Measurements from ENCODE around the gene TULP1. TPM values are rescaled to one million over a fixed set of nuclear protein-coding genes. Genes with fewer than 3 reads are reported as not detected.

The TULP1 gene
- total RNA-seq, 4 donors from 2014 or later: not detected

- peak in 1 of 2 donors; percentile 63 for DNase-seq
- intact Hi-C loops (cut with DNase I; ENCODE audit: low total_unique reads): no loop called here
- no peaks in the 10 kb centered on the region for H3K36me3 ChIP-seq
- no peaks in the 10 kb centered on the region for H3K9me3 ChIP-seq
- peak overlapping the region; percentile 33 to 53 (median 38) for H3K4me3 ChIP-seq
- ATAC-seq: peak; percentile 48 to 58
- H3K27ac ChIP-seq: peak overlapping the region; percentile 64 to 78 (median 69)
- in situ Hi-C loops (cut with MboI; ENCODE audit: low sequenced_read_pairs in 4 of 4): no loop called here
- H3K4me1 ChIP-seq: peaks cover 29 to 62% of the 10 kb centered on the region in 2 donors
- H3K27me3 ChIP-seq: no peaks in the 10 kb centered on the region
- TF ChIP-seq CTCF (IDR thresholded peaks at IDR 0.05 in 4 of 5, conservative IDR thresholded peaks at IDR 0.05 in 1 of 5) (no peak), POLR2A (IDR thresholded peaks at IDR 0.05) (no peak)
These were observed 22.5 kb downstream of the TULP1 start for GRCh38 chr6:35489995-35490791.

DNA sequence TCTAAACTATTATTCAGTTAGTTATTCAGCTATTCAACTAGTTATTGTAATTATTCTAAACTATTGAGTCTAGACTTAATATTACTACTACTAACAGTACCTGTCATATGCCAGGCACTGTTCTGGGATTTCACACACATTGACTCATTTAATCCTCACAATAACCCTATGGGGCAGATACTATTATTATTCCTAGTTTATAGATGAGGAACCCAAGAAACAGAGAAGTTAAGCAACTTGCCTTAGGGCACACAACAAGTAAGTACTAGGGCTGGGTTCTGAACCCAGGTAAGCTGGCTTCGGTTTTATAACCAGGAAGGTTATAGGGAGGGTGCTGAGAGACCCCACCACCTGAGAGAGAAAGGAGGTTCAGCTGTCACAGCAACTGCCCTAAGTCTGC is 23.6 kb downstream of the TULP1 start:
- Histone ChIP-seq H3K4me1 (peaks cover 21 to 51% of the 10 kb centered on the region in 2 donors), H3K36me3 (no peaks in the 10 kb centered on the region), H3K9me3 (no peaks in the 10 kb centered on the region), H3K27me3 (no peaks in the 10 kb centered on the region), H3K4me3 (no peak overlapping the region), H3K27ac (peak overlapping the region; percentile 64 to 78 (median 69))
- DNase-seq: no peak
- intact Hi-C loops (cut with DNase I; ENCODE audit: low total_unique reads): no loop called here
- no peak for TF ChIP-seq POLR2A (IDR thresholded peaks at IDR 0.05)
- TF ChIP-seq CTCF (IDR thresholded peaks at IDR 0.05 in 4 of 5, conservative IDR thresholded peaks at IDR 0.05 in 1 of 5): no peak
- no peak for ATAC-seq
- in situ Hi-C loops (cut with MboI; ENCODE audit: low sequenced_read_pairs in 4 of 4): no loop called here

DNA sequence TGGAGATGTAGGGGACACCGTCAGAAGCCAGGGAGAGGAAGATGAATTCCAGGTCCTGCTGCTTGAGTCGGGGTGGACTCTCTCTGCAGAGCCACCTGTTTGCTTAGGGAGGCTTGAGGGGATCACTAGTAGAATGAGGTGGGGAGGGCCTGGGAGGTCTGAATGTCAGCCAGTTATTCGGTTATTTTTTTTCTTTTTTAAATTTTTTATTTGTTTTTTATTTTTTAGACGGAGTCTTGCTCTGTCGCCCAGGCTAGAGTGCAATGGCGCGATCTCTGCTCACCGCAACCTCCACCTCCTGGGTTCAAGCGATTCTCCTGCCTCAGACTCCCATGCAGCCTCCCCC is 24.2 kb downstream of the TULP1 start:
- intact Hi-C loops (cut with DNase I; ENCODE audit: low total_unique reads): no loop called here
- Histone ChIP-seq H3K27me3 (no peaks in the 10 kb centered on the region), H3K27ac (peak overlapping the region in 3 of 4 donors; percentile 21 to 78 (median 24))

DNA sequence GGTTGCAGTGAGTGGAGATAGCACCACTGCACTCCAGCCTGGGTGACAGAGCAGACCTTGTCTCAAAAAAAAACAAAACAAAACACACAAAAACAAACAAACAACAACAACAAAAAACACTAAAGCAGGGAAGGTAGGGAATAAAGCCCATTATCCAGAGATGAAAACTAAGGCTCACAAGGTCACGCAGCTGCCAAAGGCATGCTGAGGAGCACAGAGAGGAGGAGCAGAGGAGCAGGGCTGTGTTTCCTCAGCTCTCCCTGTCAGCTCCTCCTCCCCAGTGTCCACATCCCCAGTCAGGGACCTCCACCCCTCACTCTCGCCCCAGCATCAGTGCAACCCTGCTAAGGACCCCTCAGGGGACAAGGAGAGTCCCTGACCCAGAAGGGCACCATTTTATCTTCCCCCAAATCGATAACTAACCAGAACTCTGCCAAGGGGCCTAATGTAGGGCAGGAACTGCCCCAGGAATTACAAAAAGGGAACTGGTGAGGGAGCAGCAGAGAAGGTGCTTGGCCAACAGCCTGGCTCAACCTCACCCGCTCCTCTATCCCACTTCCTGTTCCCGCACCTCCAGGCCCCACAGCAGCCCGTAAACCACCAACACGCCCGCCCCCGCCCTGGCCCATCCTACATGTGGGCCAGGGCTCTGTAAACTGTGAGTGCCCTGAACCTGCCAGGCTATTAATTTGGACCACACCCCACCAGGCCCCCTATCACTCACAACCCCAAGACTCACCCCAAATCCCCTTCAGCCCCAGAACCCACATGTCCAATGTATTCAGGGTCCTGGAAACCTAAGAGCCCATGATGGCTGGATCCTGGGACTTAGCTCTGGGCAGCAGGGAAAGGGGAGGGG is 24.8 kb downstream of the TULP1 start:
- in situ Hi-C loops (cut with MboI; ENCODE audit: low sequenced_read_pairs in 4 of 4) (no loop called here), intact Hi-C loops (cut with DNase I; ENCODE audit: low total_unique reads) (no loop called here)
- peaks cover 18 to 44% of the 10 kb centered on the region in 2 donors for H3K4me1 ChIP-seq
- peak overlapping the region in 2 of 4 donors; percentile 24 to 78 for H3K27ac ChIP-seq
- H3K9me3 ChIP-seq: no peaks in the 10 kb centered on the region
- no peaks in the 10 kb centered on the region for H3K36me3 ChIP-seq
- no peak for ATAC-seq
- no peak overlapping the region for H3K4me3 ChIP-seq
- no peak for DNase-seq
- no peaks in the 10 kb centered on the region for H3K27me3 ChIP-seq
- TF ChIP-seq POLR2A (IDR thresholded peaks at IDR 0.05) (no peak), CTCF (IDR thresholded peaks at IDR 0.05 in 4 of 5, conservative IDR thresholded peaks at IDR 0.05 in 1 of 5) (no peak)

More for the DNA sequence above, 24.2 kb downstream of the TULP1 start:
- peaks cover 18 to 45% of the 10 kb centered on the region in 2 donors for H3K4me1 ChIP-seq
- no peak overlapping the region for H3K4me3 ChIP-seq
- H3K9me3 ChIP-seq: no peaks in the 10 kb centered on the region
- H3K36me3 ChIP-seq: no peaks in the 10 kb centered on the region
- no peak for DNase-seq
- in situ Hi-C loops (cut with MboI; ENCODE audit: low sequenced_read_pairs in 4 of 4): no loop called here
- TF ChIP-seq POLR2A (IDR thresholded peaks at IDR 0.05): no peak
- TF ChIP-seq CTCF (IDR thresholded peaks at IDR 0.05 in 4 of 5, conservative IDR thresholded peaks at IDR 0.05 in 1 of 5): no peak
- no peak for ATAC-seq

Data from gastrocnemius medialis (tissue), 4 donors.